Peyer's patch (tissue), 4 donors: ENCODE results near the gene MCTP2.

Experiments
- POLR2A ChIP-seq, 2 donors: fragments of 450-650 bp; IDR thresholded peaks; one replicate each; pipeline ENCODE4 v1.5.1; 2017; ENCODE audit warnings: antibody characterized with exemption in 2 of 2, mild to moderate bottlenecking in 2 of 2, moderate library complexity in 2 of 2
- TF ChIP-seq, protein P1 (sequence below), 6 experiments: fragments of 450-650 bp in 4 of 6; fragments of 200-600 bp in 2 of 6; sonication (generic) in 1 of 6; IDR thresholded peaks; one replicate each; pipeline ENCODE4 v1.5.1; 2017 to 2019; ENCODE audit warnings: antibody characterized with exemption in 6 of 6, mild to moderate bottlenecking in 3 of 6, moderate library complexity in 1 of 6

DNA sequence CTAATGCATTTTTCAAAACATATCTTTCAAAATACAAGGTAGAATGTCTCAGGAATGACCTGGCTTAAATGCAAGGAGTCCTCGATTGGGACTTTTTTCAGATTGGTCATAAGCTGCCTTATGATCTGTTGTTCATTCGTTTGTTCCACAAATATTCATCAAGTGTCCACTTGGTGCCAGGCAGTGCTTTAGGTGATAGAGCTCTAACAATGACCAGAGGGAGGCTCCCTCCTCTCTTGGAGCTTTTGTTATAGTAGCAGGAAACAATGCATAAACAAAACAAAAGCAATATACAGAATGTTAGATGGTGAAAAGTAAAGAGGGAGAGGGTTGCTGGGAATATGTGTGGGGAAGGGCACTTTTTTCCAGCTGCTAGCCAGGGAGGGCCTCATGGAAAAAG is 156.1 kb downstream of the MCTP2 start:
- TF ChIP-seq, protein P1, sequence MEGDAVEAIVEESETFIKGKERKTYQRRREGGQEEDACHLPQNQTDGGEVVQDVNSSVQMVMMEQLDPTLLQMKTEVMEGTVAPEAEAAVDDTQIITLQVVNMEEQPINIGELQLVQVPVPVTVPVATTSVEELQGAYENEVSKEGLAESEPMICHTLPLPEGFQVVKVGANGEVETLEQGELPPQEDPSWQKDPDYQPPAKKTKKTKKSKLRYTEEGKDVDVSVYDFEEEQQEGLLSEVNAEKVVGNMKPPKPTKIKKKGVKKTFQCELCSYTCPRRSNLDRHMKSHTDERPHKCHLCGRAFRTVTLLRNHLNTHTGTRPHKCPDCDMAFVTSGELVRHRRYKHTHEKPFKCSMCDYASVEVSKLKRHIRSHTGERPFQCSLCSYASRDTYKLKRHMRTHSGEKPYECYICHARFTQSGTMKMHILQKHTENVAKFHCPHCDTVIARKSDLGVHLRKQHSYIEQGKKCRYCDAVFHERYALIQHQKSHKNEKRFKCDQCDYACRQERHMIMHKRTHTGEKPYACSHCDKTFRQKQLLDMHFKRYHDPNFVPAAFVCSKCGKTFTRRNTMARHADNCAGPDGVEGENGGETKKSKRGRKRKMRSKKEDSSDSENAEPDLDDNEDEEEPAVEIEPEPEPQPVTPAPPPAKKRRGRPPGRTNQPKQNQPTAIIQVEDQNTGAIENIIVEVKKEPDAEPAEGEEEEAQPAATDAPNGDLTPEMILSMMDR (IDR thresholded peaks at IDR 0.05): no peak
- no peak for TF ChIP-seq POLR2A (IDR thresholded peaks at IDR 0.05)
